Measurements from ENCODE around the gene ADRB2.

DNA sequence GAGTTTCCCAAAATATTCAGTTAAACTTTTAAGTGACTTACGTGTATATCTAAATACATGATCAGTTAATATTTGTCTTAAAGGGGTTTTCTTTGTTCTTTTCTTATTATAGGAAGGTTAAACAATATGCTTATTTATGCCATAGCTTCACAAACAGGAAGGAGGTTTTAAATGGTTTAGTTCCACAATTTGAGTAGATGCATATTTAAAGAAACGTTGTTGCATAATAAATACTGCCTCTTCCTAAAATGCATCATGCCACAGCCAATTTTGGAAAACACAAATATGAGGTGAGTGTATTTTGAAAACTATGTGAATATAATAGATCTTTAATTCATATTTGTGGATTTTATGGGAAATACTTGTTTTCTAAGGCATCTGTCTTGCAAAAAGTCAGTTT, 2.5 kb upstream of the ADRB2 start:
- no peak for TF ChIP-seq POLR2A (IDR thresholded peaks at IDR 0.05)
- TF ChIP-seq, protein P1, sequence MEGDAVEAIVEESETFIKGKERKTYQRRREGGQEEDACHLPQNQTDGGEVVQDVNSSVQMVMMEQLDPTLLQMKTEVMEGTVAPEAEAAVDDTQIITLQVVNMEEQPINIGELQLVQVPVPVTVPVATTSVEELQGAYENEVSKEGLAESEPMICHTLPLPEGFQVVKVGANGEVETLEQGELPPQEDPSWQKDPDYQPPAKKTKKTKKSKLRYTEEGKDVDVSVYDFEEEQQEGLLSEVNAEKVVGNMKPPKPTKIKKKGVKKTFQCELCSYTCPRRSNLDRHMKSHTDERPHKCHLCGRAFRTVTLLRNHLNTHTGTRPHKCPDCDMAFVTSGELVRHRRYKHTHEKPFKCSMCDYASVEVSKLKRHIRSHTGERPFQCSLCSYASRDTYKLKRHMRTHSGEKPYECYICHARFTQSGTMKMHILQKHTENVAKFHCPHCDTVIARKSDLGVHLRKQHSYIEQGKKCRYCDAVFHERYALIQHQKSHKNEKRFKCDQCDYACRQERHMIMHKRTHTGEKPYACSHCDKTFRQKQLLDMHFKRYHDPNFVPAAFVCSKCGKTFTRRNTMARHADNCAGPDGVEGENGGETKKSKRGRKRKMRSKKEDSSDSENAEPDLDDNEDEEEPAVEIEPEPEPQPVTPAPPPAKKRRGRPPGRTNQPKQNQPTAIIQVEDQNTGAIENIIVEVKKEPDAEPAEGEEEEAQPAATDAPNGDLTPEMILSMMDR (IDR thresholded peaks at IDR 0.05): no peak
